ENCODE data around the gene CXCL11.

The CXCL11 gene

GRCh38 chr4:76011018-76011670, 24.7 kb downstream of the CXCL11 start:
- TF ChIP-seq CTCF (IDR thresholded peaks at IDR 0.05; ENCODE audit: low read depth, low read length): no peak
- in situ Hi-C loops (cut with HindIII; ENCODE audit: low sequenced_read_pairs): no loop called here
- no peak for DNase-seq (ENCODE audit: low read depth, low spot score)
- H3K4me3 ChIP-seq (ENCODE audit: low read depth, low read length): no peak overlapping the region

- no peak for TF ChIP-seq CTCF (IDR thresholded peaks at IDR 0.05; ENCODE audit: low read depth, low read length)
- DNase-seq (ENCODE audit: low read depth, low spot score): no peak
- H3K4me3 ChIP-seq (ENCODE audit: low read depth, low read length): no peak overlapping the region
- in situ Hi-C loops (cut with HindIII; ENCODE audit: low sequenced_read_pairs): no loop called here
These were observed 25.3 kb downstream of the CXCL11 start for GRCh38 chr4:76010576-76010975.

- in situ Hi-C loops (cut with HindIII; ENCODE audit: low sequenced_read_pairs): no loop called here
- H3K4me3 ChIP-seq (ENCODE audit: low read depth, low read length): no peak overlapping the region
- TF ChIP-seq CTCF (IDR thresholded peaks at IDR 0.05; ENCODE audit: low read depth, low read length): no peak
- DNase-seq (ENCODE audit: low read depth, low spot score): no peak
These were observed 26.6 kb downstream of the CXCL11 start for GRCh38 chr4:76009311-76009710.

- TF ChIP-seq CTCF (IDR thresholded peaks at IDR 0.05; ENCODE audit: low read depth, low read length): no peak
- in situ Hi-C loops (cut with HindIII; ENCODE audit: low sequenced_read_pairs): no loop called here
- no peak for DNase-seq (ENCODE audit: low read depth, low spot score)
- H3K4me3 ChIP-seq (ENCODE audit: low read depth, low read length): no peak within 1 kb of the TSS
These were observed 28.6 kb downstream of the CXCL11 start, which contains the start of gene CXCL9 for GRCh38 chr4:76007089-76007862. Gene CXCL9 (minus strand): TSS chr4:76007509. CDS start chr4:76007449, 60 bp downstream.

- in situ Hi-C loops (cut with HindIII; ENCODE audit: low sequenced_read_pairs): no loop called here
These were observed 32.2 kb downstream of the CXCL11 start for GRCh38 chr4:76003620-76004019.

GRCh38 chr4:76003035-76003434, 32.8 kb downstream of the CXCL11 start:
- DNase-seq (ENCODE audit: low read depth, low spot score): no peak
- no peak overlapping the region for H3K4me3 ChIP-seq (ENCODE audit: low read depth, low read length)
- no peak for TF ChIP-seq CTCF (IDR thresholded peaks at IDR 0.05; ENCODE audit: low read depth, low read length)
- in situ Hi-C loops (cut with HindIII; ENCODE audit: low sequenced_read_pairs): no loop called here

More at GRCh38 chr4:76003620-76004019, 32.2 kb downstream of the CXCL11 start:
- no peak overlapping the region for H3K4me3 ChIP-seq (ENCODE audit: low read depth, low read length)
- DNase-seq (ENCODE audit: low read depth, low spot score): no peak
- no peak for TF ChIP-seq CTCF (IDR thresholded peaks at IDR 0.05; ENCODE audit: low read depth, low read length)
